Keratinocyte (primary cell): ENCODE data around the gene OXSR1.

ENCODE experiments used
- CTCF ChIP-seq, 3 experiments: IDR thresholded peaks in 1 of 3; conservative IDR thresholded peaks in 1 of 3; optimal IDR thresholded peaks in 1 of 3; 2 replicates in 2 of 3; 3 replicates in 1 of 3; pipeline versions ENCODE3 to v1.5.1; 2011; ENCODE audit warnings: low read length in 3 of 3, mild to moderate bottlenecking in 3 of 3, moderate library complexity in 2 of 3, control low read depth in 1 of 3, inconsistent platforms in 1 of 3; ENCODE audit not compliant: insufficient read depth in 2 of 3; ENCODE audit errors: extremely low read depth in 1 of 3
- EZH2 ChIP-seq: IDR thresholded peaks from one replicate; pipeline ENCODE4 v1.6.1; 2012; ENCODE audit warnings: inconsistent platforms, mild to moderate bottlenecking, low read length, moderate library complexity

- TF ChIP-seq CTCF (optimal IDR thresholded peaks at IDR 0.05 in 1 of 3, IDR thresholded peaks at IDR 0.05 in 1 of 3, conservative IDR thresholded peaks at IDR 0.05 in 1 of 3; ENCODE audit: extremely low read depth in 1 of 3, insufficient read depth in 2 of 3, low read length in 3 of 3) = no peak
- no peak for TF ChIP-seq EZH2
Measured at GRCh38 chr3:38173834-38174418, 8.6 kb downstream of the OXSR1 start.
